Left forelimb (tissue), 1 donor: ENCODE results near the gene EEFSEC.

ENCODE experiments used
- DNase-seq: peaks from one replicate; pipeline ENCODE4 v3.0.0-alpha.2; 2018; ENCODE audit warnings: low spot score

Gene EEFSEC

DNA sequence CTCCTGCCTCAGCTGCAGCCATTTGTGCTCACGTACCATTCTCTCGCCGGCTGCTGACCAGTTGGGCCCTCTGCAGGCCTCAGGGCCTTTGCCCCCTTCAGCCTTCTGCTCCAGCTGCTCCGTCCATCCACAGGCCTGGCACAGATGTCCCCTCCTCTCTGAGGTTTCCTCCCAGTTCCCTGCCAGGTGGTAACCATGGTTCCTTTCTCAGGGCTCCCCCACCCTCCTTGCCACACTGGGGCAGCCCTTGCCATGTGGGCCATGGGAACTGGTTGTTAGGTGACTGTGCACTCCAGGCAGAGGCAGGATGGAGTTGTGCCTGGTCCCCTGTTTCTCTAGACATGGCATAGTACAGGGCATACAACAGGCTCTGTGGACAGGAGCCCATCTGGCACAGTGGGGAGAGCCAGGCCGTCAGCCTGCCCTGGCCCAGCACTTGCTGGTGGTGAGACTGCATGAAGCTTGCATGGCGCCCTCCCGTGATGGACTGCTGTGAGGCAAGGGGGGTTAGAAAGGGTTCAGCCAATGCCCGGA, 164.5 kb downstream of the EEFSEC start:
- DNase-seq = peak; percentile 63

DNA sequence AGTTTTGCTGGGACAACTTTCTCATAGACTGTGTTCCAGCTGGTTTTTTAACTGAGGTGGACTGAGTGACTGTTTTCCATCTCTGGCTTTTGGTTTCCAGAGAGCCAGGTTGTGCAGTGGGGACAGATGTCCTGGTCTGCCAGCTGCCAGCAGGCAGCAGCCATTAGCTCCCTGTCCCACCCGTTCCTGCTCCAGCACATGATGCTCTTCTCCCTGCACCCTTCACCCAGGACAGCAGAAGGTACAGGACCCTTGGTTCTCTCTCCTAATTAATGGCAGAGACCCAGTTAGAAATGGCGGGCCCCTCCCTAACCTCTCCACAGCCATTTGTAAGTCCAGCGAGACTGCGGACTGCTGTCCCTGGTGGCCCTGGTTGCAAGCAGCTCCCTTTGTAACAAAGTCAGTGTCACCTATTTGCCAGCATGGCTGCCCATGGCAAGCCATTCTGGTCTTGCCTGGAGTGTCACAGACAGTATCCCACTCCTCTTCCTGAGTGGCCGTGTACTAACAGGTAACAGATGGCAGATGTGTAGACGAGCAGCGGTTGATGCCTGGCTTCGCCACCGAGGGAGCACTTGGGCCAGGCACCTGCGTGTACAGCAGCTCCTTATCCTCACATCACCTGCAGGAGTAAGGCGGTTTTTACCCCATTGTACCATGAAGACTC, 165.1 kb downstream of the EEFSEC start:
- DNase-seq = peak; percentile 17

DNA sequence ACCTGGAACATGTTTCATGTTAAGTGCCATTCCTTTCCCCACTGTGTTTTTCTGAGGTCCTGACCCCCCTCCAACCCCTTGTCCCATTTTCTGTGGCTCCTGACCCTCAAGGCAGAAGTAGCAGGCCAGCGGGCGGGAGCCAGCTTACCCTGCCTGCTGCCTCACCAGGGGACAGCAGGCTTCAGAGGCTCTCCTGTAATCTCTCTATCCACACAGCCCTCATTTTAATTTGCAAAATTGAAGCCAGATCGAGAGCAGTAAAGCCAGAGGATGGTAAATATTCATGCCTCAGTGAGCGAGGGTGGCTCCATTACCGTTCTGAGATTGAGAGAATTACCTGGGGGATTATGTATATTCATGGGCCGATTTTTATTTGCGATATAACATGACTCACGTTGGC, 165.8 kb downstream of the EEFSEC start:
- peak; percentile 25 for DNase-seq

DNA sequence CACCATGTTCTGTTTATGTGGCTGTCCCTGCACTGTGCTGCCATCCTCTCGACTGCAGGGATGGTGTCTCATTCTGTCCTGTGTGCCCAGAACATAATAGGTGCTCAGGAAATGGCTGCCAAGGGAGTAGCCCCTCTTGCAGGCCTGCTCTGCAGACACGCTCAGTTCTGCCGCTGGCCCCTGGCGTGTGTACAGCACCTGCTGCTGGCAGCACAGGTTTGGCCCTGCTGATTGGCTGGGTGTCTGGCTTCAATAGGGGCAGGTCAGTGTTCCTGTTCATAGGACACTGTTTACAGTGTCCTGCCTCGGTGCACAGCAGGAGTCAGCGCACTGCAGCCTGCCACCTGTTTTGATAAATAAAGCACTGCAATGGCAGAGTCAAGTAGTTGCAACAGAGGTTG, 166.5 kb downstream of the EEFSEC start:
- DNase-seq = peak; percentile 34

- peak; percentile 31 for DNase-seq
Measured at GRCh38 chr3:128320551-128321340, 167.5 kb downstream of the EEFSEC start.

- peak; percentile 6 for DNase-seq
Measured at GRCh38 chr3:128321418-128321817, 168.1 kb downstream of the EEFSEC start.

DNA sequence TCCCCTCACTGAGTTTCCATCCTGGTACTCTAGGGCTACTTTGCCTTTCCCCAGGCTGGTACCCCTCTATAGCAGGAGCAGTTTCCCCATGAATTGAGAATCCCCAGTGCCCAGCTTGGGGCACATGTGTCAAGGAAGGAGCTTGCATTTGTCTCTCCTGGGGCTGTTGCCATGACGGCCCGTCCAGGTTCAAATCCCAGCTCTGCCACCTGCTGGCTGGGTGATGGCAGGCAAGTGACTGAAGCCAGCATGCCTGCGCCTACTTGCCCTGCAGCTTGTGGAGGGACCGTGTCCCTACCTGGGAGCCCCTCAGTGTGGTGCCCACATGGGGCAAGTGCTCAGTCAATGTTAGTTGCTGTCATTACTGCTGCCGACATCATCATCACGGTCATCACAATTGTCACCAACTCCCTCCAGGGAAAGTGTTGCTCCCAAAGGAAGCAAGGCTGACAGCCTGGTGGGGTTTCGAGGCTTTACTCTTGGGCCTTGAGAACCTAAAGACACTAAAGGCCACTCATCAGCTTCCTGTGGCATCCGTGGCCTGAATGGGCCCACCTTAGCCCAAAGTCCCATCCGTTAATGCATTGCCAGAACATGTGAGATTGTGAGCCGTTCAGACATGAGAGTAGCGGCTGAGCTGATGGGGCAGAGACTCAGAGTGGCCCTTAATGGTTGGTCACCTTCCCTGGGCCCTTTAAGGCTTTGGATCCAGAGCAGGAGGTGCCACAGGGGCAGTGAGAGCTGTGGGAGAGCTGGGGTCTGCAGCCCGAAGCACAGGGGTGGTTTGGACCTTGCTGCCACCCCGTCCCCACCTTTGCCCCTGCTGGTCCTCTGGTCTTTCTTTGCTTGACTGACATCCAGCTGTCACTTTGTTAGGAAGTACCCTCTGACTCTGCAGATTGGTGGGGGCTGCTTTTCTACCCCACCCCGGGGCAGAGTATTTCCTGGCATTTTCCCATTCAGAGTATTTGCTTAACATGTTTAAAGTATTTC, 169.0 kb downstream of the EEFSEC start:
- DNase-seq = peak; percentile 65

- DNase-seq = peak; percentile 59
Measured at GRCh38 chr3:128323206-128324081, 170.2 kb downstream of the EEFSEC start.

DNA sequence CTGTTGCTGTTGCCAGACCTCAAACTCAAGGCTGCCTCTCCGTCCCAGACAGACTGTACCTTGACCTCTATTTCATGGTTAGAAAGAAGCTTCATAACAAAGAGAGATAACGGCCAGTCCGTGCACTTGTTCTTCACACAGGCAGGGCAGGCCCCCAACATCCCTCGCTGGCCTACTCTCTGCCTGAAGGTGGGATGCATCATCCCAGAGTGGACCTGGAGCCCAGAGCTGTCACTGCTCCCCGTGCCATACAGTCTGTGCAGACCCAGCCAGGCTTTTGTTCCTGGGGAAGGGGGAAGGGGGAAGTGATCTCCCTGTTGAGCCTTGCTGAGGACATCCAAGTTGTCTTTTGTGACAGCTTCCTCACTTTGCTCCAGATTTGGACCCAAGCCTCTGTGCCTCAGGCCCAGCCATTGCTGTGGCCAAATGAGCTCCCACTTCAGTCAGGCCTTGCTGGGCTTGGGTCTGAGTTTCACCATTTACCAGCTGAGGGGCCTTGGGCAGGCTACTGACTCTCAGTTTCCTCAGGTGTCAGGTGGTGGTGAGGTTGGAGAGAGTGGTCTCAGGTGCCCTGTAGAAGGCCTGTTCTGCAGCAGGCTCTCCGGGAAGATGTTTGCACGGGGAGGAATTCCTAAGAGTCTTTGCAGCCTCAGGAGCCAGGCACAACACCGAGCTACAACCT, 171.8 kb downstream of the EEFSEC start:
- peak; percentile 55 for DNase-seq

DNA sequence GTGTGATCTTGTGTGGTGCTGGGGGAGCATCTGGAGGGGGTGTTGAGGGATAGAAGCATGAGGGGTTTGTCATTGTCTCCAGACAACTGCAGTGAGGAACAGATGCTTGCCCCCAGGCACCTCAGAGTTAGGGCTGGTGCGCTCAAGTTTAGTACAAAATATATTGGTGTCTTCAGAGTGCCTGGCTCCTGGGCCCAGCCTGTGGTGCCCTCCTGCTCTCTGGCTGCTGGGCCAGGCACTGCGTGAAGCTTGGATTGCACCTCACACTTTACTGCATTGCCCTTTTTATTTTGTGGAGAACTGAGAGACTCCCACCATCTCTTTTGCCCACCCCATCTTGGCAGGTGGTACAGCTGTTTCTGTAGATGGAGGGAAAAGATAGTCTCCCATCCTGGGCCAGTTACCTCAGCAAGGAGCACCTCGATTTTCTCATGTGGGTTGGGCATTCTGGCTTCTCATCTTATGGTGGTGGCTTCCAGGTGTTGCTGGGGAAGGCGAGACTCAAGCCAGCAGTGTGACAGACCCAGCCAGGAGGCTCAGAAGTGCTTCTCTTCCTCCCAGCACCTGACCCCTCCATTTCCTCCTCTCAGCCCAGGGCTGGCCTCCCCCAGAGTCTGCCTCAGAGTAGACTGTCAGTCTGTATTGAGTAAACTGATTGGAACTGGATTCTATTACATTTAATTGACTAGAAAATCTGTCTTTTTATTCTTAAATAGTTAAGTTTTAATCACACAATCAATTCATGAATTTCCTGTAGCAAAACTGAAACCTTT, 173.0 kb downstream of the EEFSEC start:
- DNase-seq = peak; percentile 41

DNA sequence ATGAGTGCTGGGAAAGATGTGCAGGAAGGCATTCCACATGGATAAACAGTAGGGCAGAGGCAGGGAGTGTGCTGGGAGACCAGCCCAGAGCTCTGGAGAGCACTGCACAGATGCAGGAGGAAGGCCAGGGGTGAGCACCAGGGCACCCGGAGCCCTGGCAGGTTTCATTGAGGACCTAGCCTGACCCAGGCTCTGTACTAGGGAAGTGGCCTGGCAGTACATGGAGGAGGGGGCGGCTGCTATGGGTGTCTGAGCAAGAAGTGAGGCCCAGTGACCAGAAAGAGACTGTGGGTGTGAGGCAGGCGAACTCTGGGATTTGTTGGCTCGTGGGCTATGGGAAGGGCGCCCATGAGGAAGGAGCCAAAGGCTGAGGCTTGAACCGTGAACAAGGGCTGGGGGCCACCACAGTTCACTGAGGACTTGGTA, 174.3 kb downstream of the EEFSEC start:
- DNase-seq = peak; percentile 45

DNA sequence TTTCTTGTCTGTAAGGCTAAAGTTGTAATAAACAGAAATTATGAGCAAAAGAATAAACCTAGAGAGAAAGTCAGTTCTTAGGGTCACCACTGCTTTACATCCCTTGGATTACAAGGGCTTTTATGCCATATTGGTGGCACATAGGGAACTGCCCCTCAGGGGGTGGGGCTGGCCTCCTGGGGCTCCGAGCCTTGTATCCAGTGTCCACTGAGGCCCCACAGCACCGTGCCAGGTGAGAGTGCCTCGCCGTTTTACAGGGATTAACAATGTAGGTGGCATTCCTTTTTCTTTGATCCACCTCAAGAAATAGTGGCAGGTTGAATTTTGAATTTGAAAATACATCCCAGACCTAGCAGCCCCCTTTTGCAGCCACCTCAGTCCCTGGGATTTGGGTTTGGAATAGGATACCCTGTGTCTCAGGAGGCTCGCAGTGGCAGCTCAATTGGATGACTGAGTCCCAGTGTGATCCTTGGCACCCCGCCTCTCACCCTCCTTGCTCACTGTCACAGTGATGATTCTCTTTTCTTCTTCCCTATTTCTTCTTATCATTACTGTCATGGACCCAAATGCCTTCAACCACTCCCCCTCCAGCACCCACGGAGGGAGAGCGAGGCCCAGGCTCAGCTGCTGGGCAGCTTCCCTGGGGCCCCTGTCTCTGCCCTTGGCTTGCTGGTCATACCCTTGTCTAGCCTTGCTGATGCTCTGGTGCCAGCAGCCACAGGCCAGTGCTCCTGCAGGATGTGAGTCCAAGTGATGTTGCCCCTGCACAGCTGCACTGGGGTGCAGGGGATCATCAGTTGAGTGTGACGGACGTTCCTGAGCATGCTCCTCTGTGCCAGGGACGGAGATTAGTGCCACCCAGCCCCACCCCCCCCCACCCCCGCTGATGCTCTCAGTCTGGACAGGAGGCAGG, 175.5 kb downstream of the EEFSEC start:
- DNase-seq = no peak

GRCh38 chr3:128329491-128330213, 176.4 kb downstream of the EEFSEC start:
- DNase-seq = peak; percentile 34

DNA sequence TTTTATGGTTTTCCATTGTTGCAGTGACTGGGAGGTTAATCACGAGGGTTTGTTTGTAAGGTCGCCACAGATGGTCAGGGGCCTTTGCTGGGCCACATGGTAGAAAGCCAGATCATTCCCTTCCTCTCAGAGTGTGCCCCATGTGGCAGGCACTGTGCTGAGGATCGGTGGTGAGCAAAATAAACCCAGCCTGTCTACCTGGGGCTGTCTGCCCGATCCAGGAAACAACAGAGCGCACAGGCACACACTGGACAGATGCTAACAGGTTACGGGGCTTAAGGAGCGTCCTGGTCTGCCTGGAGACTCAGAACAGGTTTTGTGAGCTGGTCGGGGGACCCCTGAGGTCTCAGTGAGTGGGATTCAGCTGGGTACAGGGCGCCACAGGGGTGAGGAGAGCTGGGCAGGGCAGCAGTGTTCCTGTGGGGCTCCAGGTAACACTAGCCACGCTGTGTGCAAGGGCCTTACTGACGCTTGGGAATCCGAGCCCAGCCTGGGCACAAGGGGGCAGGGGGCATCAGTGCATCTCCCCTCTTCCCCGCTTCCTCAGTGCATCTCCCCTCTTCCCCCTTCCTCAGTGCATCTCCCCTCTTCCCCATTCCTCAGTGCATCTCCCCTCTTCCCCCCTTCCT, 177.0 kb downstream of the EEFSEC start:
- DNase-seq = peak; percentile 40

DNA sequence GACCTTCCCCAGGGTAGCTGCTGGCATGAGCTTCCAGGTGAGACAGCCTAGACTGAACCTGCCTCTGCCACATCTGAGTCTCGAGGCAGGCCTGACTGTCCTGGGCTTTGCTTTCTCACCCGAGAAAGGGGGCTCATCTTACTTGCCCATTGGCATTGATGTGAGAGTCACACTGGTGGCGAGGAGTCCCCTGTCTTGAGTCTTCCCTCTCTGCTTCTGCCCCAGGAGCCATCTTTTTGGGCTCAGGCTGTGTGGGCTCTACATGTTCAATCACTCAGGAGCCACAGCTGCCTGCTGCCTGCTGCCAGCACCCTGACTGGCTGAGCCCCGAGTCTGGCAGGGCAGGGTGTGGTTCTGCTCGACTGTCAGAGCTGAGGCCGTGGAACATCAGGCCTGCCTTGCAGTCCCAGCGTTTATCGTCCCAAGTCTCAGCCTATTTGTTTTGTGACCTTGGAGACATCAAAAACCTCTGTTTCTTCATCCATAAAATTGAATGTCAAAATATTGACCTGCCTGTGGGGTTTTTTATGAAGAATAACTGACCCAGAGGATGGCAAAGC, 180.9 kb downstream of the EEFSEC start:
- DNase-seq = no peak

GRCh38 chr3:128334766-128335165, 181.5 kb downstream of the EEFSEC start:
- no peak for DNase-seq
